HCT116 (cell line): Measurements from ENCODE around the gene NEK7. TPM values are rescaled to one million over a fixed set of nuclear protein-coding genes. Genes with fewer than 3 reads are reported as not detected.

Source experiments
- ATAC-seq: fragments of 200-7000 bp; cut with Tn5 transposase; 2 replicates; pipeline ENCODE4 v1.9.1; 2020; ENCODE audit warnings: mild to moderate bottlenecking, moderate library complexity
- BruUV-seq: library from RNA; stranded (reverse); fragments of 400-500 nt; replicated peaks from 2 replicates; lab custom pipeline; 2021; lab: Mats Ljungman, UMichigan
- CTCF ChIA-PET: fragments of 300-600 bp; sonication (Branson Sonifier 250); formaldehyde crosslinking; loops from one replicate; lab custom pipeline; 2021; ENCODE audit warnings: antibody characterized with exemption; lab: Charles Lee
- POLR2A ChIA-PET: fragments of 300-600, 350-600 bp; sonication (Branson Sonifier 250); formaldehyde crosslinking; loops from one replicate; lab custom pipeline; 2021; ENCODE audit warnings: antibody characterized with exemption; lab: Charles Lee
- RAD21 ChIA-PET, 2 experiments: fragments of 300-600 bp; sonication (Branson Sonifier 250); formaldehyde crosslinking; loops; one replicate each; lab custom pipeline; 2023; ENCODE audit warnings: low total read pairs in 2 of 2; ENCODE audit not compliant: uncharacterized antibody in 2 of 2, unreplicated experiment in 2 of 2, low non-redundant PET in 1 of 2; lab: Charles Lee
- DNase-seq: peaks from one replicate; pipeline ENCODE4 v3.0.0-alpha.2; 2010; ENCODE audit warnings: low read depth, low spot score
- H2AFZ ChIP-seq: fragments of 200-600 bp; shearing (Covaris generic), sonication (generic); 2 replicates; pipeline ENCODE4 v1.6.1; 2017; ENCODE audit warnings: low read depth, mixed run types, mixed read lengths, antibody characterized with exemption, low read length; ENCODE audit not compliant: poor library complexity, severe bottlenecking
- H3K27ac ChIP-seq: 2 replicates; pipeline ENCODE4 v1.5.1; 2012; ENCODE audit warnings: low read depth, low read length
- H3K27me3 ChIP-seq: fragments of 200-600 bp; sonication (generic); 2 replicates; pipeline ENCODE4 v1.6.1; 2016; ENCODE audit warnings: mixed run types, low read length, mixed read lengths; ENCODE audit not compliant: insufficient read depth
- H3K36me3 ChIP-seq, 2 experiments: fragments of 200-500 bp in 1 of 2; fragments of 200-600 bp in 1 of 2; sonication (Bioruptor generic) in 1 of 2; sonication (generic) in 1 of 2; 2 replicates each; pipeline versions ENCODE4 v1.5.1 to v1.6.1; 2014 to 2016; ENCODE audit warnings: low read length in 2 of 2, inconsistent platforms in 1 of 2, mixed read lengths in 1 of 2, mixed run types in 1 of 2; ENCODE audit not compliant: insufficient read depth in 2 of 2, control insufficient read depth in 1 of 2
- H3K4me1 ChIP-seq, 2 experiments: fragments of 200-600 bp in 1 of 2; sonication (generic) in 1 of 2; 2 replicates each; pipeline versions ENCODE4 v1.5.1 to v1.6.1; 2012 to 2017; ENCODE audit warnings: low read length in 2 of 2, inconsistent platforms in 1 of 2, mild to moderate bottlenecking in 1 of 2, mixed read lengths in 1 of 2, mixed run types in 1 of 2, moderate library complexity in 1 of 2; ENCODE audit not compliant: insufficient read depth in 2 of 2, control insufficient read depth in 1 of 2
- H3K4me2 ChIP-seq: fragments of 200-600 bp; sonication (generic); 2 replicates; pipeline ENCODE4 v1.6.1; 2017; ENCODE audit warnings: mixed run types, low read length, mixed read lengths
- H3K4me3 ChIP-seq, 2 experiments: fragments of 200-600 bp in 1 of 2; sonication (generic) in 1 of 2; replicated peaks in 1 of 2; 2 replicates each; pipeline ENCODE4 v1.5.1; 2011 to 2016; ENCODE audit warnings: low read length in 2 of 2, control low read depth in 1 of 2, low read depth in 1 of 2, mild to moderate bottlenecking in 1 of 2, mixed read lengths in 1 of 2, mixed run types in 1 of 2
- H3K79me2 ChIP-seq: fragments of 200-600 bp; sonication (generic); 2 replicates; pipeline ENCODE4 v1.6.1; 2017; ENCODE audit warnings: mild to moderate bottlenecking, mixed run types, low read length, moderate library complexity, mixed read lengths; ENCODE audit not compliant: insufficient read depth
- H3K9ac ChIP-seq: fragments of 200-600 bp; sonication (generic); 2 replicates; pipeline ENCODE4 v1.6.1; 2016; ENCODE audit warnings: low read length, mixed read lengths
- H3K9me2 ChIP-seq: fragments of 200-600 bp; sonication (generic), shearing (Covaris generic); 2 replicates; pipeline ENCODE4 v1.6.1; 2017; ENCODE audit warnings: mixed run types, mild to moderate bottlenecking, moderate library complexity; ENCODE audit not compliant: insufficient read depth
- H3K9me3 ChIP-seq, 2 experiments: fragments of 200-500 bp in 1 of 2; fragments of 200-600 bp in 1 of 2; sonication (Bioruptor generic) in 1 of 2; sonication (generic) in 1 of 2; 2 replicates each; pipeline ENCODE4 v1.6.1; 2014 to 2017; ENCODE audit warnings: low read length in 2 of 2, mixed read lengths in 2 of 2, inconsistent platforms in 1 of 2, low read depth in 1 of 2, mild to moderate bottlenecking in 1 of 2, mixed run types in 1 of 2, moderate library complexity in 1 of 2; ENCODE audit not compliant: control insufficient read depth in 1 of 2, insufficient read depth in 1 of 2
- H4K20me1 ChIP-seq: fragments of 200-600 bp; sonication (generic), shearing (Covaris generic); 2 replicates; pipeline ENCODE4 v1.6.1; 2017; ENCODE audit warnings: mixed run types, mild to moderate bottlenecking, moderate library complexity; ENCODE audit not compliant: insufficient read depth
- CBX3 ChIP-seq: IDR thresholded peaks from 2 replicates; pipeline ENCODE4 v1.6.1; 2012; ENCODE audit warnings: low read depth
- CEBPB ChIP-seq: IDR thresholded peaks from 2 replicates; pipeline ENCODE4 v1.6.1; 2012; ENCODE audit warnings: low read depth
- CTCF ChIP-seq, 3 experiments: fragments of 200-600 bp in 1 of 3; sonication (generic) in 1 of 3; IDR thresholded peaks in 2 of 3; conservative IDR thresholded peaks in 1 of 3; 2 replicates each; pipeline ENCODE4 v1.5.1; 2012 to 2017; ENCODE audit warnings: low read depth in 2 of 3, low read length in 2 of 3, antibody characterized with exemption in 1 of 3, borderline replicate concordance in 1 of 3, control low read depth in 1 of 3, mild to moderate bottlenecking in 1 of 3, mixed read lengths in 1 of 3, mixed run types in 1 of 3, moderate library complexity in 1 of 3; ENCODE audit not compliant: insufficient read depth in 1 of 3
- ELF1 ChIP-seq: IDR thresholded peaks from 2 replicates; pipeline ENCODE4 v1.6.1; 2012; ENCODE audit warnings: low read depth, borderline replicate concordance
- EZH2 ChIP-seq: fragments of 200-600 bp; sonication (generic); IDR thresholded peaks from 2 replicates; pipeline ENCODE4 v1.6.1; 2017; ENCODE audit warnings: antibody characterized with exemption, mixed run types
- EZH2phosphoT487 ChIP-seq: fragments of 200-600 bp; IDR thresholded peaks from 2 replicates; pipeline ENCODE4 v1.6.1; 2018; ENCODE audit warnings: antibody characterized with exemption, borderline replicate concordance
- FOSL1 ChIP-seq: IDR thresholded peaks from 2 replicates; pipeline ENCODE4 v1.6.1; 2012; ENCODE audit warnings: low read depth
- POLR2A ChIP-seq: IDR thresholded peaks from 2 replicates; pipeline ENCODE4 v1.7.0; 2011; ENCODE audit warnings: borderline replicate concordance; ENCODE audit not compliant: insufficient read depth, insufficient read length; ENCODE audit errors: extremely low read depth
- POLR2AphosphoS5 ChIP-seq: IDR thresholded peaks from 2 replicates; pipeline ENCODE4 v1.6.1; 2011; ENCODE audit warnings: mild to moderate bottlenecking, low read depth, low read length, moderate library complexity
- SIN3A ChIP-seq: IDR thresholded peaks from 2 replicates; pipeline ENCODE4 v1.6.1; 2012; ENCODE audit warnings: low read depth
- SP1 ChIP-seq: IDR thresholded peaks from 2 replicates; pipeline ENCODE4 v1.6.1; 2012; ENCODE audit warnings: low read depth
- TCF7L2 ChIP-seq: IDR thresholded peaks from 2 replicates; pipeline ENCODE4 v1.7.0; 2011; ENCODE audit warnings: borderline replicate concordance, inconsistent platforms; ENCODE audit not compliant: insufficient read depth, insufficient read length; ENCODE audit errors: extremely low read depth
- ZBTB33 ChIP-seq: IDR thresholded peaks from 2 replicates; pipeline ENCODE4 v1.6.1; 2011; ENCODE audit warnings: mild to moderate bottlenecking, low read length, moderate library complexity; ENCODE audit not compliant: insufficient replicate concordance; ENCODE audit errors: extremely low read depth
- ZFX ChIP-seq: fragments of 450-650 bp; IDR thresholded peaks from 2 replicates; pipeline ENCODE4 v1.6.1; 2017
- ZNF274 ChIP-seq: fragments of 200-500 bp; sonication (Bioruptor generic); IDR thresholded peaks from 2 replicates; pipeline ENCODE4 v1.6.1; 2014; ENCODE audit warnings: mild to moderate bottlenecking, low read depth, low read length, inconsistent platforms
- intact Hi-C: fragments of 100-400 bp; cut with micrococcal nuclease; formaldehyde crosslinking; loops from 2 replicates; pipeline ENCODE4 v1.10.0; 2022
- total RNA-seq: library from RNA; stranded (reverse); gene quantifications from one replicate; pipeline ENCODE4 v1.2.1, GENCODE V29; 2021; ENCODE audit not compliant: unreplicated experiment
- TF ChIP-seq, protein P1 (sequence below): IDR thresholded peaks from 2 replicates; pipeline ENCODE4 v1.6.1; 2012

The NEK7 gene
- total RNA-seq, 1 experiment from 2014 or later = 33.0 TPM

GRCh38 chr1:198326915-198327314 lies 170.1 kb downstream of the NEK7 start:
- ChIA-PET RAD21 (no interaction called here), POLR2A (no interaction called here), CTCF (no interaction called here)
- H3K9ac ChIP-seq = no peak overlapping the region
- H3K27ac ChIP-seq = no peak overlapping the region
- H3K27me3 ChIP-seq = no peaks in the 10 kb centered on the region
- no TSS peak for BruUV-seq
- no peaks in the 10 kb centered on the region for H4K20me1 ChIP-seq
- ATAC-seq (no peak), DNase-seq (no peak)
- H3K4me2 ChIP-seq = no peak overlapping the region
- intact Hi-C loops = no loop called here
- H2AFZ ChIP-seq = no peak overlapping the region
- H3K4me1 ChIP-seq = no peaks in the 10 kb centered on the region
- TF ChIP-seq TCF7L2 = no peak
- TF ChIP-seq EZH2phosphoT487 = no peak
- TF ChIP-seq FOSL1 = no peak
- TF ChIP-seq EZH2 = no peak
- TF ChIP-seq POLR2A = no peak
- TF ChIP-seq CBX3 = no peak
- no peak for TF ChIP-seq CEBPB
- TF ChIP-seq POLR2AphosphoS5 = no peak
- TF ChIP-seq ZNF274 = no peak
- no peak for TF ChIP-seq ZFX
- no peak for TF ChIP-seq CTCF (IDR thresholded peaks at IDR 0.05 in 2 of 3, conservative IDR thresholded peaks at IDR 0.05 in 1 of 3; ENCODE audit: borderline replicate concordance in 1 of 3, insufficient read depth in 1 of 3, low read depth in 2 of 3, low read length in 2 of 3)
- no peak for TF ChIP-seq ELF1
- TF ChIP-seq SIN3A = no peak
- no peak for TF ChIP-seq ZBTB33
- TF ChIP-seq, protein P1, sequence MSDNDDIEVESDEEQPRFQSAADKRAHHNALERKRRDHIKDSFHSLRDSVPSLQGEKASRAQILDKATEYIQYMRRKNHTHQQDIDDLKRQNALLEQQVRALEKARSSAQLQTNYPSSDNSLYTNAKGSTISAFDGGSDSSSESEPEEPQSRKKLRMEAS = no peak
- TF ChIP-seq SP1 = no peak
- no peak overlapping the region for H3K4me3 ChIP-seq
- no peaks in the 10 kb centered on the region for H3K9me2 ChIP-seq
- H3K36me3 ChIP-seq = no peaks in the 10 kb centered on the region
- no peaks in the 10 kb centered on the region for H3K9me3 ChIP-seq
- no peaks in the 10 kb centered on the region for H3K79me2 ChIP-seq
